ENCODE results near the gene NUP205.
"Not testable (repeated sequence)": the region's sequence is repeated elsewhere in the genome, so short reads cannot be mapped to it uniquely, and the experiment has no call there.

DNA sequence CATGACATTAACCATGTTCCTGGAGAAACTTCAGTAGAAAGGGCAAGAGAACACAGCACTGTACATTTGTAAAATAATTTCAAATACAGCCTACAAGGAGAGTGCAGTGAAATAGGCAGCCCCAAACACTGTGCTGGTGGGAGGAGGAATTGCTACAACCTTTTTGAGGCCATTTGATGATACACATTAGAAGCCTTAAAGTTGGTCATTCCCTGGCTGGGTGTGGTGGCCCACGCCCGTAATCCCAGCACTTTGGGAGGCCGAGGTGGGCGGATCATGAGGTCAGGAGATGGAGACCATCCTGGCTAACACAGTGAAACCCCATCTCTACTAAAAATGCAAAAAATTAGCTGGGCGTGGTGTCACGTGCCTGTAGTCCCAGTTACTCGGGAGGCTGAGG, 134.9 kb downstream of the NUP205 start:
- TF ChIP-seq ZNF142 (CRISPR knock-in tag; IDR thresholded peaks at IDR 0.05); ZNF33B (CRISPR knock-in tag; IDR thresholded peaks at IDR 0.05); ZNF232 (CRISPR knock-in tag; IDR thresholded peaks at IDR 0.05; ENCODE audit: borderline replicate concordance): not testable (repeated sequence)

All from HepG2 (cell line).